ENCODE data around the gene PPT2.
A peak's percentile ranks its signal among the peaks of the same experiment; 100 is the strongest.

Gene PPT2

DNA sequence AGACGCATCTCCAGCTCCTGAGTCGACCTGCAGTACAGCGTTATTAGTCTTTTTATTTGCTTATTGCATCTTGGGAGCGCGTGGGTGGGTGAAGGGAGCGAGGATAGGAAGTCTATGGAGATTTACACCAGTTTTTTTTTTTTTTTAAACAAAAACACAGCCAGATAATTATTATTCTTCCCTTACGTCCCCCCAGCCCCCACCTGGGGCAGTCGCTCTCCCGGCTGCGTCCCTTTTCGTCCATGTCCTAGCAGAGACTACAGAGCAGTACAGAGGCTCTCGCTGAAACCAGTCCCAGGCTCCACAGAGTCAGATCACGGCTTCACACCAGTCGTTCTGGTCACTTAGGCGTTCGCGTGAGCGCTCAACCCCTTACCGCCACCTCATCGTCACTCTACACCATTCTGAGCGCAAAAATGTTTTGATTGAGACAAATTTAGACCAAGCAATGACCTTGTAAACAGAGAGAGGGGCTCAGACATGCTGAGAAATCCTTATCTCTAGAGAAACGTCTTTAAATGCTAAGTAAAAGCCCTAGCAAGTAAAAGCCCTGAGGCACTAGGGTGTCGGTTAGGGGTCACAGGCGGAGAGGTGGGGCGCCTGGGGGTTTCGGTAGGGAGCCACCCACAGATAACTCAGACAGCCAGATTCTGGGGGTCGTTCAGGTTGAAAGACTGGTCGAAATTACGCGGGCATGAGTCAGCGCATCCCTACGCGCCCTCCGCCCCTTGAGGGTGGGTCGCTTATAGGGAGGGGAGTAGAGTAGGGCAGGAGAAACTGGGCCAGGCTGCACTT is 975 bp upstream of the PPT2 start:
- DNase-seq = no peak

DNA sequence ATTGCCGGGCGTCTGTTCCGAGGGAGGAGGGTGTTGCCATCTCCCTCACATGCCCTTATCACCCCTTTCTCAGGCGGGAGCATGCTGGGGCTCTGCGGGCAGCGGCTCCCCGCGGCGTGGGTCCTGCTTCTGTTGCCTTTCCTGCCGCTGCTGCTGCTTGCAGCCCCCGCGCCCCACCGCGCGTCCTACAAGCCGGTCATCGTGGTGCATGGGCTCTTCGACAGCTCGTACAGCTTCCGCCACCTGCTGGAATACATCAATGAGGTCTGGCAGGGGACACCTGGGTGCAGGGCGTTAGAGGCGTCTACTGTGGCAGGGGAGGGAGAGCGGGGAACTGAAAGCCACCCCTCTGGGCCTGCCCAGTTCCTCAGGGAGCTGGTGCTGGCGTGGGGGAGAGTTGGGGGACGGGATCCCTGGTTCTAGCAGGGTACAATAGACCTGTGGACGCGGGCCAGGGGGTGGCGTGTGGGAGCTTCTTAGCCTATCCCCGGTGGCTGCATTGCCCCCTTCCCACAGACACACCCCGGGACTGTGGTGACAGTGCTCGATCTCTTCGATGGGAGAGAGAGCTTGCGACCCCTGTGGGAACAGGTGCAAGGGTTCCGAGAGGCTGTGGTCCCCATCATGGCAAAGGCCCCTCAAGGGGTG is 697 bp downstream of the PPT2 start:
- DNase-seq = peak; percentile 75

DNA sequence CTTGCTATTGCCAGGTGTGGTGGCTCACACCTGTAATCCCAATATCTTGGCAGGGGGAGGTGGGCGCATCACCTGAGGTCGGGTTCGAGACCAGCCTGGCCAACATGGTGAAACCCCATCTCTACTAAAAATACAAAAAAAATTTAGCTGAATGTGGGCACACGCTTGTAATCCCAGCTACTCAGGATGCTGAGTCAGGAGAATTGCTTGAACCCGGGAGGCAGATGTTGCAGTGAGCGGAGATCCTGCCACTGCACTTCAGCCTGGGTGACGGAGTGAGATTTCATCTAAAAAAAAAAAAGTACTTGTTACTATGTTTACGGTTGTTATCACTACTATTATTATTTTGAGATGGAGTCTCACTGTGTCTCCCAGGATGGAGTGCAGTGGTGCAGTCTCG is 3.0 kb downstream of the PPT2 start:
- no peak for DNase-seq

DNA sequence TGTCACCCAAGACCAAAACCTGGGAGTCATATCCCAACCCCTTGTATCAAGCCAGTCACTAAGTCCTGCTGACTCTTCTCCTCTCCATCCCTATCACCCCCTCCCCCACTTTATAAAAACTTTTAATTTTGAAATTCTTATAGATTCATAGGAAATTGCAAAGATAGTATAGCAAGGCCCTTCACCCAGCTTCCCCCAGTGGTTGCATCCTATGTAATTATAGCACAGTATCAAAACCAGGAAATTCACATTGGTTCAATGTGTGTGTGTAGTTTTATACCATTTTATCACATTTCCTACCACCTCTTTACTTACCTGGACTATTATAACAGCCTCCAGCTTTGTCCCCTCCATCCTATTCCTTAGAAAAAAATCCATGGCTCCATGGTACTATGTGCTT is 4.1 kb downstream of the PPT2 start:
- DNase-seq = no peak

DNA sequence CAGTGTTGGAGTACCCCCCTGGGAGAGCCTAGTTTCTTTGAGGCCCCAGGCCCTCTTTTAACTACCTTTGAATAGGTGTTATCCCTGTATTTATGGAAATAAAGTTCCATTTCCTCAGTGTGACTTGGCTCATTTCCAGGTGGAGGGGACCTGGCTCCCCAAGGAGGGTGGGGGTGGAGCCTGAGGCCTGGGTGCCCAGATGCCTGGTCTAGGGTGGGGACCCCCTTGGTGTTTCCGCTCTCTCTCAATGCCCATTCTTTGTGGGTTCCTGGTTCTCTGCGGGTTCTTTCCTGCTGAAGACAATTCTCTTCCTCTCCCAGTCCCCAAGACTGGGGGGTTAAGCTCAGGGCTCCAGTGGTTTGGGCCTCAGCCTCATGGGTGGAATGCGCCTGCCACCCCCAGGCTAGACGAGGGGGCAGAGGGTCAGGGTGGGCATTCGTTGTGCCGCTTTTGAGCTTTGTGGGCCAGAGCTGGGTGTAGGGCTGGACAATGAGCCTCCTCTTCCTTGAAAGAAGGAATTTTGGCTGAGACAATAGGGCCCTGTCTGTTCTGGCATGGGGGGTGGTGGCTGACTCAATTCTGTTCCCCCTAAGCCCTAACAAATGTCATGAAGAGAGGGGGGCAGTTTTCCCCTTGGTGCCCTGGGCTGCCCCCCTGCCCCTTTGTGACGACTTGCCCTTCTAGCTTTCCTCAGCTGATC is 9.8 kb downstream of the PPT2 start:
- DNase-seq = no peak

DNA sequence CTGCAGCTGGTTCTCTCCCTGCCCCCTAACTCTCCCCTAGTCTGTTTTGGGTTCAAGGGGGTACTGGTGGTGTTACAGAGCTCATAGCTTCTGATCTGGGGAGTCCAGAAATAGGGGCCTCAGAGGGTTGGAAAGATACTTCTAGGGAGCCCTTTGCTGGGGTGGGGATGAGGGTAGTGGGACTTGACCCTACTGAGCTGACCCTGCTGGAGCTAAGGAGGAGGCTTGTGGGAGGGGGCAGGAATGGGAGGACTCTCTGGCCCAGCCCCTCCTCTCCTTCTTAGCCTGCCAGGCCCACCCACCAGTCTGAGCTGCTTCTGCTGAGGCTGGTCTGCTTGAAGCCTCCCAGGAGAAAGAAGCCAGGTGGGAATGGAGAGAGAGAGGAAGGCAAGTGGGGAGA is 10.4 kb downstream of the PPT2 start, which contains the start of gene EGFL8:
EGFL8 (plus strand) TSS at position 301 of the 400 bp plus-strand sequence. CDS start 1,571 bp downstream, outside the sequence.
- DNase-seq = no peak

DNA sequence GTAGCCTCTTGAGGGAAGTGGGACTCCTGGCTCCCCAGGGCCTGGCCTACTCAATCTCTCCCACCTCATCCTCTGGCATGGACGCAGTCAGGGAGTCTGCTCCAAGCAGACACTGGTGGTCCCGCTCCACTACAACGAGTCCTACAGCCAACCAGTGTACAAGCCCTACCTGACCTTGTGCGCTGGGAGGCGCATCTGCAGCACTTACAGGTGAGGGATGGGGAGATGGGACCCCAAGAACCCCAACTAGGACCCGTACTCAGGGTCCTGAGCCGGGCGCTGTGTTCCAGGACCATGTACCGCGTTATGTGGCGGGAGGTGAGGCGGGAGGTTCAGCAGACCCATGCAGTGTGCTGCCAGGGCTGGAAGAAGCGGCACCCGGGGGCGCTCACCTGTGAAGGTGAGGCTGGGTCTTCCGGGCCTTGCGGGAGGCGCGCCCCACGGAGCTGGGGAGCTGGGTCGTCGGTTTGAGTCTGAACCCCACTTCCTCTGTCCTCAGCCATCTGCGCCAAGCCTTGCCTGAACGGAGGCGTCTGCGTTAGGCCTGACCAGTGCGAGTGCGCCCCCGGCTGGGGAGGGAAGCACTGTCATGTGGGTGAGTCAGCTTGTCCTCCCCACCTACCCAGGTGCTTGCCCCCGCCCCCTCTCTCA is 12.6 kb downstream of the PPT2 start:
- no peak for DNase-seq

DNA sequence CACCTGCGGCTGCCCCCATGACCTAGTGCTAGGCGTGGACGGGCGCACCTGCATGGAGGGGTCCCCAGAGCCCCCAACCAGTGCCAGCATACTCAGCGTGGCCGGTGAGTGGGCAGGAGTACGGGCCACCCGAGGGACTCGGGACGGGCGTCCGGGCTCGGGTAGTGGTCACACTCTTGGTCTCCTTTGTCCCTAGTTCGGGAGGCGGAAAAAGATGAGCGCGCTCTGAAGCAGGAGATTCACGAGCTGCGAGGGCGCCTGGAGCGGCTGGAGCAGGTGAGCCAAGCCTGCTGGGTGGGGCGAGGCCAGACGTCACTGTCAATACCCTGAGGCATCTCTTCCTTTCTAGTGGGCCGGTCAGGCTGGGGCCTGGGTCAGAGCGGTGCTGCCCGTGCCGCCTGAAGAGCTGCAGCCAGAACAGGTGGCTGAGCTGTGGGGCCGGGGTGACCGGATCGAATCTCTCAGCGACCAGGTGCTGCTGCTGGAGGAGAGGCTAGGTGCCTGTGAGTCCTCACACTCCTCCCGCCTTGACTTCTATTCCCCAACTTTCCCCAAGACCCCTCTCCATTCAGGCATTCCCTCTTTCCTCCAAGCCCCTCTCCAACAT is 13.3 kb downstream of the PPT2 start:
- no peak for DNase-seq

DNA sequence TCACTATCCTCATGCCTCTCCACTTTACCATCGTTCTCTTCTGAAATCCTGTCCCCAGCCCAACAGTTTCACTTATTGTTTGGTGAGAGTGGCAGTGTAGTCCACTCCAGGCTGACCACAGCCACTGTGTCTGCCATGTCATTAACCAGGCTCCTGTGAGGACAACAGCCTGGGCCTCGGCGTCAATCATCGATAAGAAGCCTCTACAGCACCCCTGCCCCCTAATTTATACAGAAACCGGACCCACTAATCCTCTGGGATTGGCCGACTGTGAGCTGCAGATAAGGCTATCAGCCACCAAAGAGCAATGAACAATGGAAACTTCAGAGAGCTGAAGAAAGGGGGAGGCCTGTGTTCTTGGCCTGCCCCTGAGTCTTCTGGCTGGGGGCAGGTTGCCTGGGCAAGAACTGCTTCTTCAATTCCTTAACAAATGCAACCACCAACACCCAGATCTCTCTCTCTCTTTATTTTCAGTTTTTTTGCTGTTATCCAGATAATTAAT is 13.9 kb downstream of the PPT2 start:
- DNase-seq = no peak

DNA sequence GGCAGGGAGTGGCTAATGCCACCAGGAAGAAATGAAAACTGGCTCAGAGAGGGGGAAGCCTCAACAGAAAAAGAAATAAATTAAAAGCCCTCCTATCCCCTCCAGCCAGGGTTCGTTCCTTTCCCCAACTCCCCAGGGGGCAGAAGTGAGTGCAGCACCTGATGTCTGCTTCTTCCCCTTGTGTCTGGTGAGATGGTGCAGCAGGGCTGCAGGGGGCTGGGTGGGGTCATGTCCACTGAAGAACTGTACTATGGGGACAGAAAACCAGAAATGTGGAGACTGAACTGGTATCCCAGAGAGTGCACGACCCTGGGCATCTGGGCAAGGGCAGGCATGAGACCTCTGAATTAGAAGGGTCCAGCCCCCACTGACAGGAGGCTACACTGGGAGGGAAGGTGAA is 14.4 kb downstream of the PPT2 start:
- no peak for DNase-seq

DNA sequence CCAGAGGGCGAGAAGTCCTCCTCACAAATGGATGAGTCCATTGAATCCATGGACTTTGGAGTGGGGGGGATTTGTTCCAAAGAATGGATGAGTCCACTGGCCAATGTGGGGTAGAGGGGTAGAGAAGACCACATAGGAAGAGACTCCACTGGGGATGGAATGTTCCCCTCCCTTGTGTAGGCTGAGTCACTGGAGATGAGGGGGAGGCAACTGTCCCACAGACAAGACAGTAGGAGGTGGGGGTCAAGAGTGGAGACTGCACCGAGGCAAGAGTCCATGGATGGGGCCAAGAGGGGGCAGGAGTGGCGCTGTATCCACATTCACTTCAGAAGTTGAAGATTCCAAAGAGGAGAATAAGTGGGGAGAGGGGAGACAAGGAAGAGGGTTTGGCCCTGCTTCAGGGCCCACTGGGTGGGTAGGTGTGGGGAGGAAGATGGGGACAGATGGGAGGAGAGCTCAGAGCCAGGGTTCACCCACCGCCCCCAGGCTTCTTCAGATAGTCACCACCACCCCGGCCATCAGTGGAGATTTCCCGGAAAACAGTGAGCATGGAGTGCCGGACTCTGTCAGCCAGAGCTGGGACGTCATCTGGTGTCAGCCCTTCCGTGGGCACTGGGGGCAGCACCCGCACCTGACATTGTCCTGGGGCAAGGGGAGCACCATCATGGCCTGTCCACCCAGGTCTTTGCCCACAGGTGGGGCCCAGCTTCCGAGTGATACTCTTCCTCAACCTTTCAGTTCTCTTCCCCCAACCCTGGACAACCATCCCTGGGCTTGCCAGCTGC is 15.1 kb downstream of the PPT2 start:
- no peak for DNase-seq

DNA sequence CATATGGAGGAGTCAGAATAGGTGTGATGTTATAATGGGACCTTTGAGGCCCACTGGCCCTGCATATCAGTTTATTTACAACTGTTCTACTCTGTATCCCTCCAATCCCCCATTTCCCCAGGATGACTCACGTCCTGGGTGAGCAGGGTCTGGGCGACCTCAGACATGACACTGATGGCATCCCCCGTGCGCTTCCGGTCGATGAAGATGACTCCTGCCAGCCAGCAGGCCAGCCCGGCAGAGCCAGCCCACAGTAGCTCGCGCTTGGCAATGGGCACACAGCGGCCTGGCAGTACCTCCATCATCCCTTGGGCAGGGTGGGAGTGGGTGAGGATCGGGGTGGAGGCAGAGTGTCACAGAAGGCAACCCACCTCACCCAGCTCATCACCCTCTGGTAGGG is 16.4 kb downstream of the PPT2 start:
- no peak for DNase-seq

DNA sequence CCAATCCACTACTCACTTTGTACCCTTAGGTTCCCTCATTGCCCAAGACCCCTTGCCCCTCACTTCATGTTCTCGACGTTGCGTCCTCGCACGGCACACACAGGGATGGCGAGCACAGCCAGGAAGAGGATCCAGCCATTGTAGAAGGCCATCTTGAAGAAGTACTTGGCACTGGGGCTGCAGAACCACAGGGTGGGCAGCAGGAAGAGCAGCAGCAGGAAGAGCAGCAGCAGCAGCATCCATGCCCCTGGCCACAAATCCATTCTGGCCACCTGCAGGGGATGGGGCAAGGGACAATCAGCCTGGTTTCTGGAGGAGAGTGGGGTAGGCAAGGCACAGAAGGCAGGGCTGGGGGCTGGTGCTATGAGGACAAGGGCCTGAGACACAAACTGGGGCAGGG is 17.3 kb downstream of the PPT2 start:
- no peak for DNase-seq

DNA sequence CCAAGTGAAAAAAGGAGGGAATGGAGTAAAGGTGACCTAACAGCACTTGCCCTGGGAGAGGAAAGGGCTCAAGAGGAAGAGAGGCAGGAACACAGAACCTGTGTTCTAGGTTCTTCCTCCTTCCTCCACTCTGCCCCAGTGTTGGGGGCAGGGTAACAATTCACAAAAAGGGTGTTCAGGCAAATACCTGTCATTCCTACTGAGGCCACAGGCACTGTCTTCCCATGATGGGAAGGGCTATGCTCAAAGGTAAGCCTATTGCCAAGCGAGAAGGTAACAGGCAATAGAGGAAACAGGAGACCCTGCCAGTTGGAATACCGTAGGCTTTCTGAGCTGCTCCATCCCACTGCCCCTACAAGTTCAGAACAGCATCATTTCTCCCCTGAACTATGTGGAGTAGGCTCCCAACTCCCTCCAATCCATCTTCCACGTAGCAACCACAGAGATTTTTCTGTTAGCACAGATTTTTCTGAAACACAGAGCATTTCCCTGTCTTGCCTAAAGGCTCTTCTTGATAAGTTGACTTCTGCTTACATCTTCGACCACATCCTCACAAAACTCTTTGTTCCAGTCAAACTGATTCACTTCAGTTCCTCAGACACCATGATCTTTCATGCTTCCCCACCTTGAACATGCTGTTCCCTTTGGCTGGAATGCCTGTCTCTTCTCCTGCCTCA is 19.2 kb downstream of the PPT2 start:
- no peak for DNase-seq

DNA sequence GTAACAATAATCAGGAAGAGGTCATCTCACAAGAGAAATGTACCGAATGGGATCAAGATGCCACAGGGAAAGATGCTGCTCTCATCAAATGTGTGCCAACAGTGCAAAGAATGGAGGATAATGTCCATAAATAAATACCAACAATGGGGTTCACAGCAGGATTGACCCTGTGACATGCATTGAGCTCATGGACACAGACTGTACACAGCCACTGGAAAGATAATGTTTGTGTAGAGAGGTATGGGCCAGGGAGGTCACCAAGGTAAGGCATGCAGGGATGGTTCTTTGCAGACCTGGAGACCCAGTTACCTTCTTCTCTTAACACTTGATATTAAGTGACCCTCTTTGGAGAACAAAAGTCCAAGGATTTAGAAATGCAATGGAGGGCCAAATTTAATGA is 20.5 kb downstream of the PPT2 start:
- no peak for DNase-seq

DNA sequence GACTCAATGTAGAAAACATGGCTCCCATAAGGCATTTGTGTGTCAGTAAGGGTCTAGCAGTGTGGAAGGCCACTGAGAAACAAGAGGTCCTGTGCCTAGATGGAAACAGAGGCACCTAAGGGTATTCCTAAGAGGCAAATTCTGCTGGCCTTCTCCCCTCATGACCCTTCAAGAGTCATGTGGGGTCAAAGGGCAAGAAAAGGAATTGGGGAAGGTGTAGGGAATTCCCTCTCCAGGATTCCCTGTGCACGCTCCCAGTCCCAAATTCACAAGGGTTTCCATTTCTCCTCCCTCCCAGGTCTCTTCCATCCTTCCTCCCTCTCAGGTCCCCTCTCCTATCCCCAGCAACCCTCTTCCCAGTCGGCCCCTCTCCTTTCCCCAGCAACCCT is 21.4 kb downstream of the PPT2 start:
- DNase-seq = no peak

DNA sequence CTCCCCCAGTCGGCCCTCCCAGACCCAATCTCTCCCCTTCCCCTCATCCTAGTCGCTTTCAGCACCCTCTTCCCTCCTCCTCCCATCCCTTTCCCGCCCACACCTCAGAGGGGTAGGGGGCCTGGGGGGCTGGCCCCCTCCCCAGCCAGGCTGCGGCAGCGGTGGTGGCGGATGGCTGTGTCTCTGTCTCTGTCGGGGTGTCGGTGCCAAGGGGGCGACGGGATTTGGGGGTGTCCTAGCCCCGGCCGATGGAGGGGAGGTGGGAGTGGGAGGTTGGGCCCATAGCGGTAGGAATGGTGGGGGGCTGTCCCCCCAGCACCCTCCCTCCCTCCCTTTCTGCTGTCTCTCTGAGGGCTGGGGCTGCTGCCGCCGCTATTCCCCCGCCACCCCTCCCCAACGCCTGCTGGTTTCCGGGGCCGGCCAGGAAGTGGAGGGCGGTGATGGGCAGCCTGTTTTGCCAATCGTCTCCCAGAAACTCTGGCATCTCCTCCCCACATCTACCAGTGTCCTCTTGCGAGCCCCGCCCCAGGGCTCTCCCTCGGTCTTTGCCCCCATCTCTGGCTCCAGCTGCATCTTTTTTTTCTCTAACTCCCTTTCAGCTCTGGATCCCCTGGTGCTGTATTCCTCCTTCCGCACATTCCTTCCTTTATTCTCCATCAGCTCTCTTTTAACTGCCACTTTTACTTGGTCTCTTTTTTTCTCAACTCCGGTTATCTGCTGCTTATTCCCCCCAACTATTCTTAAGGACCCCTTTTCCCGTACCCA is 22.0 kb downstream of the PPT2 start, which contains the start of gene AGPAT1:
AGPAT1 (minus strand) TSS at position 374 of the 765 bp plus-strand sequence. CDS start 4,588 bp downstream, outside the sequence.
- DNase-seq = peak; percentile 96

DNA sequence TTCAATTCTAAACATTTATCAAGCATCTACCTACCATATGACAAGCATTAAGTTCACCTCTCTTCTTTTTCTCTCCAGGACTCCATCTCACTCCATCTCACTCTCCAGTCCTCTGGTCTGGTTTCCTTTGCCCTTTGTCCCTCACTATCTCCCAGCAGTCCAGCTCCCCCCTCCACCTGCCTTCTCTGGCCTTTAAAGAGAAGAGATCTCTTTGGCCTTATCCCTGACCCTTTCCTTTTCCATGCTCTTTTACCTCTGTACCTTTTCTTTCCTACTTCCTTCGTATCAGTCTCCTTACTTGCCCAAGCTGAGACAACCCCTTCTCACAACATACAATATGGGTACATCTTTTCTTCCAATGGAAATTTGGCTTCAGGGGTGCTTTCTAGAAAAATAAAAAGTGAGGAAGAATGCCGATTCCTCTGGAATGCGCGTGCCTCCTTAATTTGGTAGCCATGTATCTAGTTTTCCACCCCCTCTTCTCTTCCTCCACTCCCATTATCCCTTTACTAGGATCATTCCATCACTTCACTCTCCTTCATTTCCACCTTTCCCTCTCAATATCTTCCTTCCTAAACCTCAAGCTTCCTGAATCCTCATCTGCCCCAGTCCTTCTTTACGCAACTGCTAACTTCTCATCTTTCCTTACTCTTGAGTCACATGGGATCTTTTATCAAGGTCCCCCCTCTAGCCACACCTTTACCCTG is 22.7 kb downstream of the PPT2 start:
- DNase-seq = no peak

DNA sequence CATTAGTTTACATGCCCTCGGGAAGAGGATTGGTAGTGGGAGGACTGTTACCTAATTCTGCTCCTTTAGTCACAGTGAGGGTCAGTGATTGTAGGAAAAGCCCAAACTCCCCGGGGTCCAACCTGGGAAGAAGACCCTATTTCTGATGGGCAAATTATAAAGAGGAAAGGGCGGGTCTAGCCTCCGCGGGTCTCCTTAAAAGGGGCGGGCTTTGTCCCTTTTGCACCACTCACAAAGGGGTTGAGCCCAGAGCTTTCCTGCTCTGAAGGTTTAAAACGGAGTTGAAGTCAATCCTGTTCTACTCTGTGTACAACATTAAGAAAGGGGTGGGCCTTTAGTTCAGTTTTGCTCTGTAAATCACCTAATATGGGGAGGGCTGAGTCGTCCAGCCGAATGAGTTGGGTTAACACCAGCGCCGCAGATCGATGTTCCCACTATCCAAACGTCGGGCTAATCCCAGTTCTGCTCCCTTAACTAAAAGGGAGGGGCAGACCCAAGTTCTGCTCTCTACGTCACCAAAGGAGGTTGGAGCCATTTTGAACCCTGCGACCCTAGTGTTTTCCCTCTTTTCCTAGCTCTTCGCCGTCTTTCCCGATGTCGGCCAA is 23.3 kb downstream of the PPT2 start:
- peak; percentile 56 for DNase-seq

All from CD4-positive, alpha-beta T cell treated with Interleukin-6 for 4 hours (primary cell).